ENCODE results near the gene PNMA1.

The PNMA1 gene

GRCh38 chr14:73713803-73714655, at the start of gene PNMA1:
PNMA1 (minus strand) TSS chr14:73714384; CDS start chr14:73713639, 745 bp downstream.
- peak; percentile 97 for DNase-seq (ENCODE audit: low spot score)
- in situ Hi-C loops (cut with MboI; ENCODE audit: low sequenced_read_pairs, unreplicated experiment) = no loop called here
- peak; percentile 2 for TF ChIP-seq CTCF (IDR thresholded peaks at IDR 0.05; ENCODE audit: borderline replicate concordance, control extremely low read depth, extremely low read depth, insufficient read depth, missing control alignments)

GRCh38 chr14:73763396-73763795, 49.2 kb upstream of the PNMA1 start:
- no peak for TF ChIP-seq CTCF (IDR thresholded peaks at IDR 0.05; ENCODE audit: borderline replicate concordance, control extremely low read depth, extremely low read depth, insufficient read depth, missing control alignments)
- in situ Hi-C loops (cut with MboI; ENCODE audit: low sequenced_read_pairs, unreplicated experiment) = no loop called here
- DNase-seq (ENCODE audit: low spot score) = no peak

GRCh38 chr14:73762375-73762822, 48.2 kb upstream of the PNMA1 start:
- in situ Hi-C loops (cut with MboI; ENCODE audit: low sequenced_read_pairs, unreplicated experiment) = no loop called here
- peak; percentile 74 for DNase-seq (ENCODE audit: low spot score)
- TF ChIP-seq CTCF (IDR thresholded peaks at IDR 0.05; ENCODE audit: borderline replicate concordance, control extremely low read depth, extremely low read depth, insufficient read depth, missing control alignments) = no peak

- in situ Hi-C loops (cut with MboI; ENCODE audit: low sequenced_read_pairs, unreplicated experiment) = no loop called here
- TF ChIP-seq CTCF (IDR thresholded peaks at IDR 0.05; ENCODE audit: borderline replicate concordance, control extremely low read depth, extremely low read depth, insufficient read depth, missing control alignments) = no peak
- no peak for DNase-seq (ENCODE audit: low spot score)
Observed at GRCh38 chr14:73761618-73762355, 47.6 kb upstream of the PNMA1 start.

GRCh38 chr14:73760598-73761586, 46.7 kb upstream of the PNMA1 start:
- in situ Hi-C loops (cut with MboI; ENCODE audit: low sequenced_read_pairs, unreplicated experiment) = no loop called here
- no peak for TF ChIP-seq CTCF (IDR thresholded peaks at IDR 0.05; ENCODE audit: borderline replicate concordance, control extremely low read depth, extremely low read depth, insufficient read depth, missing control alignments)
- no peak for DNase-seq (ENCODE audit: low spot score)

Data from GM13976 (cell line).